HG03108 (cell line): Measurements from ENCODE around the gene HUNK.

ENCODE experiments used
- ATAC-seq: cut with Tn5 transposase; IDR thresholded peaks from one replicate; pipeline ENCODE4 v1.9.1; 2021; ENCODE audit warnings: moderate library complexity; ENCODE audit not compliant: unreplicated experiment

The HUNK gene

DNA sequence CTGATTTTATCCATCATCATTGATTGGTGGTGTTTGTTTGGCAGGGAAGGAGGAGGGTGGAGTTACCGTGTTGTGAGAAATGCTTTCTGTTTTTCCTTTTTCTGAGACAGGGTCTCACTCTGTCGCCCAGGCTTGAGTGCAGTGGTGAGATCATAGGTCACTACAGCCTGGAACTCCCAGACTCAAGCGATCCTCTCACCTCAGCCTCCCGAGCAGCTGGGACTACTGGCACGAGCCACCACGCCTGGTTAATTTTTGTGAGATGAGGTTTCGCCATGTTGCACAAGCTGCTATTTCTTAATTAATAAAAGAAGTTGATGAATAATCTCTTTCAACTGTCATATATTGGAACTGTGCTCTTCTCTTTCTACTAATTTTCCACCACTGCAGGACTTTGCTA lies 44.3 kb downstream of the HUNK start:
- no peak for ATAC-seq

GRCh38 chr21:31918250-31918775 lies 45.5 kb downstream of the HUNK start:
- no peak for ATAC-seq

GRCh38 chr21:31920275-31920674 lies 47.5 kb downstream of the HUNK start:
- no peak for ATAC-seq

DNA sequence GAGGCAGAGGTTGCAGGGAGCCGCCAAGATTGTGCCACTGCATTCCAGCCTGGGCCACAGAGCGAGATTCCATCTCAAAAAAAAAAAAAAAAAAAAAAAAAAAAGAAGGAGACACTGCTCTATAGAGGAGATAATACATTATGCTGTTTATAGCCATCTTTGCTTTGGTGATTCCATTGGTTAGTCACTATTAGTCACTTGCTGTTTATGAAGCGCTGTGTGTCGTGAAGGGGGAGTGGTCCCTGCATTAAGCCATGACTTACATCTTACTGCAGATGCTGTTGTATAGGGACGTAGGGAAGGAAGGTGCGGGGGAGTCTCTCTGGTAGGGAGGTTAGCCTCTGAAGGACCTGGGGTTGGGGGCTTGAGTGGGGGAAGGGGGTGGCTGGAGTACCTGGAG lies 48.3 kb downstream of the HUNK start:
- ATAC-seq: no peak

- no peak for ATAC-seq
Observed at GRCh38 chr21:31922881-31923280, 50.1 kb downstream of the HUNK start.

GRCh38 chr21:31923756-31924155 lies 50.9 kb downstream of the HUNK start:
- ATAC-seq: no peak

DNA sequence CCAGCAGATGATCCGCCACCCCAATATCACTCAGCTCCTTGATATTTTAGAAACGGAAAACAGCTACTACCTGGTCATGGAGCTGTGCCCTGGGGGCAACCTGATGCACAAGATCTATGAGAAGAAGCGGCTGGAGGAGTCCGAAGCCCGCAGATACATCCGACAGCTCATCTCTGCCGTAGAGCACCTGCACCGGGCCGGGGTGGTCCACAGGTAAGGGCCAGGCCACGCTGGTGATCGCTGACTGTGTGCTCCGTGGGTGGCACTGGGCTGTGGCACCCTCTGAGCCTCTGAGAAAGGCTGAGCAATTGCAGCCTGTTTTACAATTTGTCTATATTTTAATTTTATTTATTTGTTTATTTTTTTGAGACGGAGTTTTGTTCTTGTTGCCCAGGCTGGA lies 51.7 kb downstream of the HUNK start:
- ATAC-seq: no peak

- no peak for ATAC-seq
Observed at GRCh38 chr21:31926498-31926897, 53.7 kb downstream of the HUNK start.

GRCh38 chr21:31927689-31928353 lies 55.0 kb downstream of the HUNK start:
- no peak for ATAC-seq

- ATAC-seq: no peak
Observed at GRCh38 chr21:31928656-31929055, 55.8 kb downstream of the HUNK start.

- ATAC-seq: no peak
Observed at GRCh38 chr21:31929548-31929947, 56.7 kb downstream of the HUNK start.

DNA sequence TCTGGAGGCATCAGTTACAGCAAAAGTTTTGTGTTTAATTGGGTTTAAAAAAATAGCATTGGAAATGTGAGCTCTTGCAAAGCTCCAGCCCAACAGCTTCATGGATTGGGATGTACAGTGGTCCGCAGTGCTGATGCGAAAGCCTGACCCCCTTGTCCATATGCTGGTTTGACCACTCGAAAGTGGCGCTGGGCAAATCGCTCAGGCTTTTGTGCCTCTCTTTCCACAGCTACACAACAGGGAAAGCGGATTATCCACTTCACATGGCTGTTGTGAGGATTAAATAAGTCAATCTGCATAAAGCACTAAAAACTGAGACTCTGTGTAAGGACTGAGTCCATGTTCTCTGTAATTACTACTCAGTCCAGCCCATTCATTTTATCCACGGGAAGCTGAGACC lies 57.2 kb downstream of the HUNK start:
- no peak for ATAC-seq

GRCh38 chr21:31931644-31932469 lies 59.0 kb downstream of the HUNK start:
- no peak for ATAC-seq

- no peak for ATAC-seq
Observed at GRCh38 chr21:31932470-31932764, 59.6 kb downstream of the HUNK start.

- no peak for ATAC-seq
Observed at GRCh38 chr21:31937303-31937702, 64.5 kb downstream of the HUNK start.

DNA sequence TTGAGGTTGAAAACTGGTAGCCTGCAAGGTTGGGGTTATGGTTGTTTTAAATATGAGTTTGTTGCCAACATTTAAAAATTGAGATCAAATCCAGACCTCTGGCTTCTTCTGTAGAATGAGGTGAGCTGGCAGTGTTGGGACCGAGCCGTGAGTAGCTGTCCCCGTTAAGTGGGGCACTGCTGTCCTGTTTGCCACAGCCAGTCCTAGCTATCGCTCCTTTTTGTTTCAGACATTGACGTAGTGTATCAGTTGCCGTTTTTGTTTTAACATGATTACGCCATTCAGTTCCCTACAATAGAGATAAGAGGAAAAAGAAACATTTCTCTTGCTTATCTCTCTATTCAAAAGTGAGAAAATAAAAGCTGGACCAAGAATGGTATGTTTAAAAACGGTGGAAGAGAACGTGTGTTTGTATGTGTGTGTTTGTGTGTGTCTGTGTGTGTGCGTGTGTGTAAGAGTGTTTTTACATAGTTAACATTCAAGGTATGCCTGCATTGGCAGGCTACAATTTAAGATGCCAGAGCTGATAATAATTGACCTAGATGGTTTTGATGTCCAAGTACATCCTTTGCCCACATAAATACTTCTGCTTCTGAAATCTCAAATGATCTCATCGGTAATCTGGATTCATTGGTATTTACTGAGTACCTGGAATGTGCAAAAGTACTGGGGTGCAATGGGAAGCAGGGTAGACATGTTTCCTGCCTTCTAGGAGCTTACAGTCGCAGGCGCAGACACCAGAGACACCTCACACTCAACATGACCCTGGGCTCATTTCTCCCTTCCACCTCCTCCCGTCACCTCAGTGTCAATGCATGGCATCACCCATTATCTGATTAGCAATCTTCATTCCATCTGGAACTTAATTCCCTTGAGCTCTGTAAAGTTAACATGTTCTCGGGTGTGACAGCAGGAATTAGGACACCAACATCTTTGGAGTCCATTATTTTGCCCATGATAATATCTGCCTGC lies 65.8 kb downstream of the HUNK start:
- no peak for ATAC-seq

- no peak for ATAC-seq
Observed at GRCh38 chr21:31941694-31942093, 68.9 kb downstream of the HUNK start.

DNA sequence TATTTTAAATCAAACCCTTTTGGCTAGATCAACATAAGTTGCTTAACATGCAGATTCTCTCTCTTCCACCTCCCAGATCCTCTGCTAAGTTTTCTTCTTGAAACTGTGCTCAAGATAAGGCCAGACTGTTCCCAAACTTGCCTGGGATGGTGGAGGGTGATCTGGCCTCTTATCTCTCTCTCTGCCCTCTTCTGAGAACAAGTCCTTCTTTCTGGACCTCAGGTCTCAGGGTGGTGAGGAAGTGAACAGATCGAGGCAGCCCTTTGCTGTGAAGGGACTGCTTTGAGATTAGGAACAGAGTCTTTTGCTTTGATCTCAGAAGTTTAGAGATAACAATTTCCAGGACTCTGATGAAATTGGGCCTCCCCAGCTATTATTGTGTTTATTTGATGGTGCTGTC lies 70.7 kb downstream of the HUNK start:
- no peak for ATAC-seq

- no peak for ATAC-seq
Observed at GRCh38 chr21:31945141-31945540, 72.3 kb downstream of the HUNK start.

GRCh38 chr21:31945546-31945945 lies 72.7 kb downstream of the HUNK start:
- ATAC-seq: no peak

GRCh38 chr21:31946231-31946630 lies 73.4 kb downstream of the HUNK start:
- ATAC-seq: no peak
